GM12878 (cell line): ENCODE measurements around the gene CTH. TPM values are rescaled to one million over a fixed set of nuclear protein-coding genes. Genes with fewer than 3 reads are reported as not detected.

ENCODE experiments used
- ATAC-seq: fragments of 200-7000 bp; cut with Tn5 transposase; 3 replicates; pipeline ENCODE4 v1.9.1; 2020; ENCODE audit warnings: mild to moderate bottlenecking, moderate library complexity
- BruUV-seq: library from RNA; stranded (reverse); fragments of 400-500 nt; replicated peaks from 2 replicates; lab custom pipeline; 2021; lab: Mats Ljungman, UMichigan
- CTCF ChIA-PET: fragments of 300-600 bp; sonication (Branson Sonifier 250); formaldehyde crosslinking; extraction: SDS; loops from one replicate; lab custom pipeline; 2021; ENCODE audit warnings: inconsistent platforms; lab: Yijun Ruan, JAX
- POLR2A ChIA-PET: fragments of 350-600 bp; formaldehyde crosslinking; extraction: SDS; loops from one replicate; lab custom pipeline; 2021; ENCODE audit warnings: inconsistent platforms; lab: Charles Lee
- RAD21 ChIA-PET: fragments of 300-600 bp; sonication (Branson Sonifier 250); formaldehyde crosslinking; loops from one replicate; lab custom pipeline; 2023; ENCODE audit warnings: antibody characterized with exemption; ENCODE audit not compliant: unreplicated experiment; lab: Charles Lee
- SMC1A ChIA-PET: fragments of 300-600 bp; sonication (Branson Sonifier 250); formaldehyde crosslinking; loops from one replicate; lab custom pipeline; 2023; ENCODE audit not compliant: unreplicated experiment, uncharacterized antibody; lab: Charles Lee
- DNase-seq: peaks from one replicate; pipeline ENCODE4 v3.0.0-alpha.2; 2011; ENCODE audit warnings: low read depth, low spot score
- FAIRE-seq: peaks from 3 replicates; lab custom pipeline; 2011; peaks lifted over from hg19 to GRCh38; lab: Jason Lieb, UNC
- H2AFZ ChIP-seq: 2 replicates; pipeline ENCODE4 v1.6.0; 2011; ENCODE audit warnings: low read depth, low read length, control low read depth; ENCODE audit not compliant: control insufficient read depth
- H3K27ac ChIP-seq: 2 replicates; pipeline ENCODE4 v1.5.1; 2011; ENCODE audit warnings: control low read depth; ENCODE audit not compliant: control insufficient read depth, insufficient read depth
- H3K27me3 ChIP-seq, 2 experiments: replicated peaks in 1 of 2; 2 replicates each; pipeline versions ENCODE4 v1.6.0 to v1.6.1; 2011; ENCODE audit warnings: low read length in 1 of 2; ENCODE audit not compliant: control insufficient read depth in 2 of 2, insufficient read depth in 2 of 2
- H3K36me3 ChIP-seq, 2 experiments: 2 replicates each; pipeline ENCODE4 v1.5.1; 2011; ENCODE audit warnings: low read length in 1 of 2; ENCODE audit not compliant: control insufficient read depth in 2 of 2, insufficient read depth in 2 of 2
- H3K4me1 ChIP-seq: 2 replicates; pipeline ENCODE4 v1.6.1; 2011; ENCODE audit warnings: mild to moderate bottlenecking, low read length, moderate library complexity, mixed read lengths; ENCODE audit not compliant: control insufficient read depth, insufficient read depth
- H3K4me2 ChIP-seq: 2 replicates; pipeline ENCODE4 v1.6.0; 2011; ENCODE audit warnings: control low read depth; ENCODE audit not compliant: control insufficient read depth, insufficient read depth
- H3K4me3 ChIP-seq: fragments of 200-600 bp; sonication (generic); 2 replicates; pipeline ENCODE4 v1.5.1; 2016
- H3K79me2 ChIP-seq: 2 replicates; pipeline ENCODE4 v1.6.0; 2011; ENCODE audit warnings: low read length; ENCODE audit not compliant: control insufficient read depth, insufficient read depth
- H3K9ac ChIP-seq: 2 replicates; pipeline ENCODE4 v1.8.0; 2011; ENCODE audit warnings: low read length, control low read depth, mixed read lengths; ENCODE audit not compliant: control insufficient read depth, insufficient read depth
- H3K9me3 ChIP-seq: replicated peaks from 3 replicates; pipeline ENCODE4 v1.5.1; 2011; ENCODE audit warnings: mild to moderate bottlenecking, low read length; ENCODE audit not compliant: control insufficient read depth, insufficient read depth
- H4K20me1 ChIP-seq: 2 replicates; pipeline ENCODE4 v1.6.0; 2011; ENCODE audit not compliant: control insufficient read depth, insufficient read depth
- E4F1 ChIP-seq: fragments of 450-650 bp; IDR thresholded peaks from 2 replicates; pipeline ENCODE4 v1.6.1; 2018; ENCODE audit warnings: borderline replicate concordance, mild to moderate bottlenecking; ENCODE audit not compliant: partially characterized antibody
- EZH2 ChIP-seq: IDR thresholded peaks from 2 replicates; pipeline ENCODE4 v1.6.1; 2012; ENCODE audit warnings: low read depth, mild to moderate bottlenecking, control low read depth, inconsistent platforms, low read length, borderline replicate concordance; ENCODE audit not compliant: control insufficient read depth
- FOS ChIP-seq: IDR thresholded peaks from 3 replicates; pipeline ENCODE4 v1.6.1; 2011; ENCODE audit warnings: borderline replicate concordance; ENCODE audit not compliant: insufficient read length; ENCODE audit errors: extremely low read depth
- FOXM1 ChIP-seq: IDR thresholded peaks from 2 replicates; pipeline ENCODE4 v1.6.1; 2012; ENCODE audit warnings: low read depth, mild to moderate bottlenecking, inconsistent platforms, low read length, moderate library complexity
- MEF2B ChIP-seq: fragments of 450-650 bp; IDR thresholded peaks from 2 replicates; pipeline ENCODE4 v1.6.1; 2018; ENCODE audit warnings: mild to moderate bottlenecking, moderate library complexity; ENCODE audit not compliant: partially characterized antibody, poor library complexity, severe bottlenecking
- POLR2AphosphoS2 ChIP-seq: IDR thresholded peaks from 2 replicates; pipeline ENCODE4 v1.6.1; 2011; ENCODE audit warnings: low read depth, mild to moderate bottlenecking, low read length, improper control_type of control experiment, moderate library complexity
- YY1 ChIP-seq: IDR thresholded peaks from 2 replicates; pipeline ENCODE4 v1.6.1; 2011; ENCODE audit warnings: low read depth, mild to moderate bottlenecking, low read length
- WGBS: methylation state at CpG from one replicate; pipeline ENCODE4 v1.1.6; 2016; ENCODE audit warnings: low lambda C conversion rate; ENCODE audit not compliant: insufficient replicate concordance, insufficient coverage; ENCODE audit errors: missing lambda C conversion rate; 5-methylcytosine and 5-hydroxymethylcytosine counted together
- in situ Hi-C: fragments of 300-500 bp; cut with MboI; formaldehyde crosslinking; loops from 9 replicates; pipeline ENCODE4 v1.14.3; 2018; ENCODE audit warnings: mixed read lengths
- intact Hi-C: fragments of 100-400 bp; cut with micrococcal nuclease; formaldehyde crosslinking; loops from one replicate; pipeline ENCODE4 v1.14.2; 2022; ENCODE audit not compliant: unreplicated experiment
- polyA plus RNA-seq, 11 experiments: library from polyadenylated mRNA; depleted of rRNA in 4 of 11; unstranded in 6 of 11; stranded (reverse) in 5 of 11; fragments of >200 nt; fragmentation: Nextera tagmentation in 4 of 11; fragmentation: Illumina TruSeq in 1 of 11; extraction: Ambion mirVana in 4 of 11; extraction: Trizol in 1 of 11; gene quantifications; 1 replicate in 1 of 11; 2 replicates in 10 of 11; pipeline versions ENCODE4 v1.2.1 to v1.2.3, GENCODE V29; 2011 to 2016; ENCODE audit warnings: inconsistent platforms in 2 of 11, missing spikeins in 2 of 11, low read depth in 1 of 11
- total RNA-seq, 4 experiments: library from RNA; depleted of rRNA in 3 of 4; stranded (reverse); fragments of >200 nt in 3 of 4; fragmentation: Illumina TruSeq in 1 of 4; extraction: Trizol in 1 of 4; gene quantifications; 2 replicates each; pipeline versions ENCODE4 v1.2.1 to v1.2.3, GENCODE V29; 2013 to 2021

Gene CTH
- total and polyA plus RNA-seq, 10 of the 15 experiments (the other 5 are each of a cell fraction or from before 2014, with no cell fraction given), result 6.3 to 17.5 (median 10.4) TPM

- Histone ChIP-seq H3K4me2 (no peak overlapping the region), H3K4me1 (no peaks in the 10 kb centered on the region), H3K9ac (no peak overlapping the region), H3K36me3 (no peaks in the 10 kb centered on the region), H3K27ac (no peak overlapping the region), H3K4me3 (no peak overlapping the region)
- DNase-seq, result no peak
- no peak for ATAC-seq
- no peak for FAIRE-seq
- POLR2A ChIA-PET, result interaction anchor here (0.6 kb wide), 1 partner anchor 211 kb away, joined by 3 read pairs; no protein-coding TSS in a partner anchor
- no TSS peak for BruUV-seq
- TF ChIP-seq E4F1 (no peak), FOS (no peak), YY1 (no peak), POLR2AphosphoS2 (no peak), EZH2 (no peak), FOXM1 (no peak), MEF2B (no peak)
- TF ChIP-seq, all 136 proteins: peak for 0
- ChIA-PET SMC1A (interaction anchor here (1.8 kb wide), 1 partner anchor 13 kb away, joined by 5 read pairs; no protein-coding TSS in a partner anchor), CTCF (no interaction called here), RAD21 (no interaction called here)
- no peaks in the 10 kb centered on the region for H3K79me2 ChIP-seq
- H3K9me3 ChIP-seq, result no peaks in the 10 kb centered on the region
- intact Hi-C loops, result no loop called here
- H3K27me3 ChIP-seq, result no peaks in the 10 kb centered on the region
- 3% methylated on average over 2 of the region's 2 CpGs for WGBS
- in situ Hi-C loops, result no loop called here
- H2AFZ ChIP-seq, result no peak overlapping the region
- no peaks in the 10 kb centered on the region for H4K20me1 ChIP-seq
These were observed 14.5 kb upstream of the CTH start for GRCh38 chr1:70396607-70397006.
